Limb (tissue), 2 donors: ENCODE data around the gene NRL.

Experiments used
- DNase-seq, 2 donors: peaks; one replicate each; pipeline ENCODE4 v3.0.0-alpha.2; 2016; ENCODE audit errors: extremely low spot score in 2 of 2

The NRL gene

GRCh38 chr14:24082411-24083080 lies 32.2 kb downstream of the NRL start:
- no peak for DNase-seq

GRCh38 chr14:24081739-24082211 lies 33.0 kb downstream of the NRL start:
- DNase-seq = no peak

- peak in 1 of 2 donors; percentile 67 for DNase-seq
Measured at GRCh38 chr14:24080888-24081738, 33.6 kb downstream of the NRL start.

- no peak for DNase-seq
Measured at GRCh38 chr14:24080142-24080530, 34.6 kb downstream of the NRL start.

- no peak for DNase-seq
Measured at GRCh38 chr14:24079491-24080141, 35.1 kb downstream of the NRL start.

GRCh38 chr14:24078146-24078545 lies 36.6 kb downstream of the NRL start:
- no peak for DNase-seq

- no peak for DNase-seq
Measured at GRCh38 chr14:24077086-24077485, 37.7 kb downstream of the NRL start.

GRCh38 chr14:24076302-24076601 lies 38.5 kb downstream of the NRL start:
- no peak for DNase-seq

GRCh38 chr14:24075485-24076301 lies 39.1 kb downstream of the NRL start:
- no peak for DNase-seq

GRCh38 chr14:24074625-24075484 lies 39.9 kb downstream of the NRL start:
- DNase-seq = no peak

- no peak for DNase-seq
Measured at GRCh38 chr14:24072881-24073877, 41.6 kb downstream of the NRL start.

GRCh38 chr14:24072436-24072835 lies 42.3 kb downstream of the NRL start:
- no peak for DNase-seq

- no peak for DNase-seq
Measured at GRCh38 chr14:24071836-24072430, 42.8 kb downstream of the NRL start.

GRCh38 chr14:24071144-24071697 lies 43.5 kb downstream of the NRL start, which contains the start of gene CPNE6:
TSS of gene CPNE6 (plus strand) at chr14:24071562. CDS start at chr14:24072937, 1,375 bp downstream.
- DNase-seq = no peak

GRCh38 chr14:24070285-24071143 lies 44.2 kb downstream of the NRL start:
- DNase-seq = no peak

- DNase-seq = no peak
Measured at GRCh38 chr14:24069411-24069735, 45.4 kb downstream of the NRL start.

- DNase-seq = no peak
Measured at GRCh38 chr14:24068711-24069410, 45.9 kb downstream of the NRL start.
